ENCODE data around the gene ENGASE.

GRCh38 chr17:79088247-79088996 is 13.8 kb downstream of the ENGASE start:
- TF ChIP-seq POLR2AphosphoS5 (IDR thresholded peaks at IDR 0.05) (no peak), CTCF (IDR thresholded peaks at IDR 0.05) (no peak)
